Calu3 (cell line): ENCODE data around the gene HNRNPK. TPM values are rescaled to one million over a fixed set of nuclear protein-coding genes. Genes with fewer than 3 reads are reported as not detected.

Experiments used
- BruUV-seq: library from RNA; stranded (reverse); fragments of 400-500 nt; replicated peaks from 2 replicates; lab custom pipeline; 2021; lab: Mats Ljungman, UMichigan
- CTCF ChIA-PET: fragments of 300-600 bp; sonication (Branson Sonifier 250); formaldehyde crosslinking; loops from one replicate; lab custom pipeline; 2022; ENCODE audit warnings: antibody characterized with exemption; lab: Charles Lee
- DNase-seq: peaks from one replicate; pipeline ENCODE4 v3.0.0; 2022
- H3K27ac Mint-ChIP-seq: one replicate; pipeline ENCODE4 v1.8.0; 2022; ENCODE audit warnings: mixed read lengths; ENCODE audit not compliant: unreplicated experiment
- H3K27me3 Mint-ChIP-seq: one replicate; pipeline ENCODE4 v1.8.0; 2022; ENCODE audit warnings: mixed read lengths; ENCODE audit not compliant: unreplicated experiment
- H3K36me3 Mint-ChIP-seq: one replicate; pipeline ENCODE4 v1.8.0; 2022; ENCODE audit warnings: mild to moderate bottlenecking, moderate library complexity, mixed read lengths; ENCODE audit not compliant: insufficient read depth, unreplicated experiment
- H3K4me1 Mint-ChIP-seq: one replicate; pipeline ENCODE4 v1.8.0; 2022; ENCODE audit warnings: mild to moderate bottlenecking, low read depth, mixed read lengths; ENCODE audit not compliant: unreplicated experiment
- H3K4me3 Mint-ChIP-seq: one replicate; pipeline ENCODE4 v1.8.0; 2022; ENCODE audit warnings: mild to moderate bottlenecking, low read depth, moderate library complexity, mixed read lengths; ENCODE audit not compliant: unreplicated experiment
- H3K9me3 Mint-ChIP-seq: one replicate; pipeline ENCODE4 v1.8.0; 2022; ENCODE audit warnings: low read depth, mixed read lengths; ENCODE audit not compliant: unreplicated experiment
- intact Hi-C: fragments of 100-400 bp; cut with micrococcal nuclease; formaldehyde crosslinking; loops from one replicate; pipeline ENCODE4 v1.10.0; 2022; ENCODE audit not compliant: unreplicated experiment
- total RNA-seq: library from RNA; stranded (reverse); gene quantifications from 2 replicates; pipeline ENCODE4 v1.2.3, GENCODE V29; 2022
- TF ChIP-seq, protein P1 (sequence below): fragments of 200-600 bp; IDR thresholded peaks from one replicate; pipeline ENCODE4 v1.8.0; 2022; ENCODE audit warnings: antibody characterized with exemption; ENCODE audit not compliant: unreplicated experiment

The HNRNPK gene
- total RNA-seq, 1 experiment from 2014 or later: 543 TPM

DNA sequence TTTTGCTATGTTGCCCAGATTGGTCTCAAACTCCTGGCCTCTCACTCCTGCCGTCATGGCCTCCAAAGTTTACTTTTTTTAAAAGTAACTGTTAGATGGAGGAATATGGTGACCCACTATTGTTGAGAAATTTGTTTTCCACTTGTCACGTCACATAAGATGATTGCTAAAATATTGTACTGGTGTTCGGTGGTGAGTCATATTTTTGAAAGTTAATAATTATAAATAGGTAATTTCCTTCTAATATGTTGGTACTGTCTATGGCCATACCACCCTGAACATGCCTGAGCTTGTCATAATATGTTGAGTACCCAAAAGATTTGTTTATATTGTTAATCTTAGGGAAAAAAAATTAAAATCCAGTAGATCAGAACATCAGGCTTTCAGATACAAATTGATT is 23.2 kb upstream of the HNRNPK start:
- intact Hi-C loops: no loop called here
- Mint-ChIP-seq H3K27ac (no peak overlapping the region), H3K4me1 (no peaks in the 10 kb centered on the region), H3K36me3 (no peaks in the 10 kb centered on the region), H3K9me3 (no peaks in the 10 kb centered on the region), H3K27me3 (no peaks in the 10 kb centered on the region), H3K4me3 (no peak overlapping the region)
- CTCF ChIA-PET: interaction anchor here (0.7 kb wide), 2 partner anchors 16 to 170 kb away, joined by 3 read pairs; no protein-coding TSS in a partner anchor
- no peak for DNase-seq
- no TSS peak for BruUV-seq
- TF ChIP-seq, protein P1, sequence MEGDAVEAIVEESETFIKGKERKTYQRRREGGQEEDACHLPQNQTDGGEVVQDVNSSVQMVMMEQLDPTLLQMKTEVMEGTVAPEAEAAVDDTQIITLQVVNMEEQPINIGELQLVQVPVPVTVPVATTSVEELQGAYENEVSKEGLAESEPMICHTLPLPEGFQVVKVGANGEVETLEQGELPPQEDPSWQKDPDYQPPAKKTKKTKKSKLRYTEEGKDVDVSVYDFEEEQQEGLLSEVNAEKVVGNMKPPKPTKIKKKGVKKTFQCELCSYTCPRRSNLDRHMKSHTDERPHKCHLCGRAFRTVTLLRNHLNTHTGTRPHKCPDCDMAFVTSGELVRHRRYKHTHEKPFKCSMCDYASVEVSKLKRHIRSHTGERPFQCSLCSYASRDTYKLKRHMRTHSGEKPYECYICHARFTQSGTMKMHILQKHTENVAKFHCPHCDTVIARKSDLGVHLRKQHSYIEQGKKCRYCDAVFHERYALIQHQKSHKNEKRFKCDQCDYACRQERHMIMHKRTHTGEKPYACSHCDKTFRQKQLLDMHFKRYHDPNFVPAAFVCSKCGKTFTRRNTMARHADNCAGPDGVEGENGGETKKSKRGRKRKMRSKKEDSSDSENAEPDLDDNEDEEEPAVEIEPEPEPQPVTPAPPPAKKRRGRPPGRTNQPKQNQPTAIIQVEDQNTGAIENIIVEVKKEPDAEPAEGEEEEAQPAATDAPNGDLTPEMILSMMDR: no peak

GRCh38 chr9:84002344-84002743 is 22.3 kb upstream of the HNRNPK start:
- intact Hi-C loops: no loop called here
- H3K27ac Mint-ChIP-seq: no peak overlapping the region
- BruUV-seq: no TSS peak

GRCh38 chr9:84001621-84002020 is 21.6 kb upstream of the HNRNPK start:
- DNase-seq: no peak
- Mint-ChIP-seq H3K27ac (no peak overlapping the region), H3K9me3 (no peaks in the 10 kb centered on the region), H3K4me3 (no peak overlapping the region), H3K36me3 (no peaks in the 10 kb centered on the region), H3K4me1 (no peaks in the 10 kb centered on the region), H3K27me3 (no peaks in the 10 kb centered on the region)
- TF ChIP-seq, protein P1: no peak
- BruUV-seq: no TSS peak
- CTCF ChIA-PET: interaction anchor here (0.6 kb wide), 1 partner anchor 88 kb away, joined by 3 read pairs; no protein-coding TSS in a partner anchor
- intact Hi-C loops: no loop called here

More at GRCh38 chr9:84002344-84002743, 22.3 kb upstream of the HNRNPK start:
- no peaks in the 10 kb centered on the region for H3K27me3 Mint-ChIP-seq
- CTCF ChIA-PET: no interaction called here
- no peak overlapping the region for H3K4me3 Mint-ChIP-seq
- no peaks in the 10 kb centered on the region for H3K36me3 Mint-ChIP-seq
- DNase-seq: no peak
- no peaks in the 10 kb centered on the region for H3K4me1 Mint-ChIP-seq
- H3K9me3 Mint-ChIP-seq: no peaks in the 10 kb centered on the region
- TF ChIP-seq, protein P1: no peak

DNA sequence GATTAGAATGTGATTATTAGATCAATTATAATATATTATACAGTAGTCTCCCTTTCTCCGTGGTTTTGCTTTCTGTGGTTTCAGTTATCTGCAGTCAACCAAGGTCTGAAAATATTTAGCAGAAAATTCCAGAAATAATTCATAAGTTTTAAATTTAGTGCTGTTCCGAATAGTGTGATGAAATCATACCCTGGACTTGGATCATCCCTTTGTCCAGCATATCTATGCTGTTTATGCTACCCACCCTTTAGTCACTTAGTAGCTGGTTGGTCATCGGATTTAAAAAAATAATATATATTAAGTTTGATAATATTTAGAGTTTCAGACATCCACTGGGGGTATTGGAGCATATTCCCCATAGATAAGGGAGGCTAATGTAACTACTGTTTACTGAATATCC is 20.2 kb upstream of the HNRNPK start:
- BruUV-seq: no TSS peak
- CTCF ChIA-PET: no interaction called here

More for the DNA sequence above, 20.2 kb upstream of the HNRNPK start:
- no peaks in the 10 kb centered on the region for H3K9me3 Mint-ChIP-seq
- H3K36me3 Mint-ChIP-seq: no peaks in the 10 kb centered on the region
- H3K4me3 Mint-ChIP-seq: no peak overlapping the region
- DNase-seq: no peak
- TF ChIP-seq, protein P1: no peak
- H3K27ac Mint-ChIP-seq: no peak overlapping the region
- no peaks in the 10 kb centered on the region for H3K27me3 Mint-ChIP-seq
- intact Hi-C loops: no loop called here
- no peaks in the 10 kb centered on the region for H3K4me1 Mint-ChIP-seq
